GM12878 (cell line): ENCODE results near the gene TMEM191C. TPM values are rescaled to one million over a fixed set of nuclear protein-coding genes. Genes with fewer than 3 reads are reported as not detected.
"Not testable (repeated sequence)": the region's sequence is repeated elsewhere in the genome, so short reads cannot be mapped to it uniquely, and the experiment has no call there.

Experiments used
- ATAC-seq: fragments of 200-7000 bp; cut with Tn5 transposase; 3 replicates; pipeline ENCODE4 v1.9.1; 2020; ENCODE audit warnings: mild to moderate bottlenecking, moderate library complexity
- BruUV-seq: library from RNA; stranded (reverse); fragments of 400-500 nt; replicated peaks from 2 replicates; lab custom pipeline; 2021; lab: Mats Ljungman, UMichigan
- CTCF ChIA-PET: fragments of 300-600 bp; sonication (Branson Sonifier 250); formaldehyde crosslinking; extraction: SDS; loops from one replicate; lab custom pipeline; 2021; ENCODE audit warnings: inconsistent platforms; lab: Yijun Ruan, JAX
- POLR2A ChIA-PET: fragments of 350-600 bp; formaldehyde crosslinking; extraction: SDS; loops from one replicate; lab custom pipeline; 2021; ENCODE audit warnings: inconsistent platforms; lab: Charles Lee
- RAD21 ChIA-PET: fragments of 300-600 bp; sonication (Branson Sonifier 250); formaldehyde crosslinking; loops from one replicate; lab custom pipeline; 2023; ENCODE audit warnings: antibody characterized with exemption; ENCODE audit not compliant: unreplicated experiment; lab: Charles Lee
- SMC1A ChIA-PET: fragments of 300-600 bp; sonication (Branson Sonifier 250); formaldehyde crosslinking; loops from one replicate; lab custom pipeline; 2023; ENCODE audit not compliant: unreplicated experiment, uncharacterized antibody; lab: Charles Lee
- DNase-seq: peaks from one replicate; pipeline ENCODE4 v3.0.0-alpha.2; 2011; ENCODE audit warnings: low read depth, low spot score
- FAIRE-seq: peaks from 3 replicates; lab custom pipeline; 2011; peaks lifted over from hg19 to GRCh38; lab: Jason Lieb, UNC
- H2AFZ ChIP-seq: 2 replicates; pipeline ENCODE4 v1.6.0; 2011; ENCODE audit warnings: low read depth, low read length, control low read depth; ENCODE audit not compliant: control insufficient read depth
- H3K27ac ChIP-seq: 2 replicates; pipeline ENCODE4 v1.5.1; 2011; ENCODE audit warnings: control low read depth; ENCODE audit not compliant: control insufficient read depth, insufficient read depth
- H3K27me3 ChIP-seq, 2 experiments: replicated peaks in 1 of 2; 2 replicates each; pipeline versions ENCODE4 v1.6.0 to v1.6.1; 2011; ENCODE audit warnings: low read length in 1 of 2; ENCODE audit not compliant: control insufficient read depth in 2 of 2, insufficient read depth in 2 of 2
- H3K36me3 ChIP-seq, 2 experiments: 2 replicates each; pipeline ENCODE4 v1.5.1; 2011; ENCODE audit warnings: low read length in 1 of 2; ENCODE audit not compliant: control insufficient read depth in 2 of 2, insufficient read depth in 2 of 2
- H3K4me1 ChIP-seq: 2 replicates; pipeline ENCODE4 v1.6.1; 2011; ENCODE audit warnings: mild to moderate bottlenecking, low read length, moderate library complexity, mixed read lengths; ENCODE audit not compliant: control insufficient read depth, insufficient read depth
- H3K4me2 ChIP-seq: 2 replicates; pipeline ENCODE4 v1.6.0; 2011; ENCODE audit warnings: control low read depth; ENCODE audit not compliant: control insufficient read depth, insufficient read depth
- H3K4me3 ChIP-seq: fragments of 200-600 bp; sonication (generic); 2 replicates; pipeline ENCODE4 v1.5.1; 2016
- H3K79me2 ChIP-seq: 2 replicates; pipeline ENCODE4 v1.6.0; 2011; ENCODE audit warnings: low read length; ENCODE audit not compliant: control insufficient read depth, insufficient read depth
- H3K9ac ChIP-seq: 2 replicates; pipeline ENCODE4 v1.8.0; 2011; ENCODE audit warnings: low read length, control low read depth, mixed read lengths; ENCODE audit not compliant: control insufficient read depth, insufficient read depth
- H3K9me3 ChIP-seq: replicated peaks from 3 replicates; pipeline ENCODE4 v1.5.1; 2011; ENCODE audit warnings: mild to moderate bottlenecking, low read length; ENCODE audit not compliant: control insufficient read depth, insufficient read depth
- H4K20me1 ChIP-seq: 2 replicates; pipeline ENCODE4 v1.6.0; 2011; ENCODE audit not compliant: control insufficient read depth, insufficient read depth
- BACH1 ChIP-seq: fragments of 450-650 bp; IDR thresholded peaks from 2 replicates; pipeline ENCODE4 v1.6.1; 2017; ENCODE audit warnings: mild to moderate bottlenecking, borderline replicate concordance
- GATAD2B ChIP-seq: fragments of 450-650 bp; conservative IDR thresholded peaks from 2 replicates; pipeline ENCODE4 v1.6.1; 2017; ENCODE audit warnings: low read depth, mild to moderate bottlenecking, moderate library complexity
- MEF2B ChIP-seq: fragments of 450-650 bp; IDR thresholded peaks from 2 replicates; pipeline ENCODE4 v1.6.1; 2018; ENCODE audit warnings: mild to moderate bottlenecking, moderate library complexity; ENCODE audit not compliant: partially characterized antibody, poor library complexity, severe bottlenecking
- RAD21 ChIP-seq: IDR thresholded peaks from 2 replicates; pipeline ENCODE4 v1.6.1; 2011; ENCODE audit warnings: mild to moderate bottlenecking, low read depth, low read length, moderate library complexity; ENCODE audit not compliant: insufficient read depth
- RFX5 ChIP-seq: IDR thresholded peaks from 2 replicates; pipeline ENCODE4 v1.6.1; 2011; ENCODE audit warnings: low read depth, low read length, improper control_type of control experiment
- TAF1 ChIP-seq: IDR thresholded peaks from 2 replicates; pipeline ENCODE4 v1.6.1; 2011; ENCODE audit warnings: mild to moderate bottlenecking, low read depth, low read length, borderline replicate concordance
- ZZZ3 ChIP-seq: IDR thresholded peaks from 2 replicates; pipeline ENCODE4 v1.6.1; 2011; ENCODE audit warnings: low read depth; ENCODE audit not compliant: control insufficient read depth, insufficient read length
- WGBS: methylation state at CpG from one replicate; pipeline ENCODE4 v1.1.6; 2016; ENCODE audit warnings: low lambda C conversion rate; ENCODE audit not compliant: insufficient replicate concordance, insufficient coverage; ENCODE audit errors: missing lambda C conversion rate; 5-methylcytosine and 5-hydroxymethylcytosine counted together
- in situ Hi-C: fragments of 300-500 bp; cut with MboI; formaldehyde crosslinking; loops from 9 replicates; pipeline ENCODE4 v1.14.3; 2018; ENCODE audit warnings: mixed read lengths
- intact Hi-C: fragments of 100-400 bp; cut with micrococcal nuclease; formaldehyde crosslinking; loops from one replicate; pipeline ENCODE4 v1.14.2; 2022; ENCODE audit not compliant: unreplicated experiment
- polyA plus RNA-seq, 11 experiments: library from polyadenylated mRNA; depleted of rRNA in 4 of 11; unstranded in 6 of 11; stranded (reverse) in 5 of 11; fragments of >200 nt; fragmentation: Nextera tagmentation in 4 of 11; fragmentation: Illumina TruSeq in 1 of 11; extraction: Ambion mirVana in 4 of 11; extraction: Trizol in 1 of 11; gene quantifications; 1 replicate in 1 of 11; 2 replicates in 10 of 11; pipeline versions ENCODE4 v1.2.1 to v1.2.3, GENCODE V29; 2011 to 2016; ENCODE audit warnings: inconsistent platforms in 2 of 11, missing spikeins in 2 of 11, low read depth in 1 of 11
- total RNA-seq, 4 experiments: library from RNA; depleted of rRNA in 3 of 4; stranded (reverse); fragments of >200 nt in 3 of 4; fragmentation: Illumina TruSeq in 1 of 4; extraction: Trizol in 1 of 4; gene quantifications; 2 replicates each; pipeline versions ENCODE4 v1.2.1 to v1.2.3, GENCODE V29; 2013 to 2021

The TMEM191C gene
- total and polyA plus RNA-seq, 10 of the 15 experiments (the other 5 are each of a cell fraction or from before 2014, with no cell fraction given), result 0.03 to 1.9 (median 0.43) TPM

DNA sequence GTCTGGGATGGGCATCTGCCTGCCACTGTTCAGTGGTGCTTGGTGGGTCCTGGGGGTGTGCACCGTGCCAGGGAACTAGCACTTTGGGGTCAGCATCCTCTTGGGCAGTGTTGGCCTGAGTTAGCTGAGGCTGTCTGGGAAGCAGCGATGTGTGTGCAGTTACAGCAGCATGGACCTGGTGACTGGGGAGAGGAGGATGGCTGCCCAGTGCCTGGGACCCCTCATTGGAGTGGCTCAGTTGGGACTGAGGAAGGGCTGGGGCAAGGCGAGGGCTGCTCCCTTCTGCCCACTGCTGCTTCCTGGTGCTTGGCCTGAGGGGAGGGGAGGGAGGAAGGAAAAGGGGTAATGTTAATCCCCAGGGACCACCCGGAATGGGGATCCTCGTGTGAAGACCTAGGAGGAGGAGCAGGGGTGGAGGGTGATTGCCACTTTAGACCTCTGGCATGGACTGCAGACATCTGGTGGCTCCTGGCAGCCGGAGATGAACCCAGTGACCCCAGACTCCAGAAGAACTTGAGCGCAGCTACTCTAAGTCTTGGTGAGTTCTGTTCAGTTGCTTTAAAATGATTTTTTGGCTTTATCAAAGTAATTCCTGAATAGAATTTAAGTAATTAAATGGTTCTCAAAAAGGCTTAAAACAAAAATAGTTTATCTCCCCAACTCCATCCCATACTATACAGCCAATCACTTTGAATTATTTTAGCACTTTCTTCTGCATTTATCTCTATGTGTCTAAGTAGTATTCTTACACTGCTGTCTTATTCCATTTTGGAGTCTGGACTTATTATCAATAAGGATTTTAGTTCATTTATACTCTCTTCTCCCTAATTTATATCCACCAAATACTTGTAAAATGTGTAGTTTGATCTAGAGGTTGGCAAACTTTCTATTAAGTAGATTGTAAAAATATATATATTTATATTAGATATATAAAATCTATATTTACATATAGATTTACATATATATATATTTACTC lies 15.4 kb upstream of the TMEM191C start:
- Histone ChIP-seq H3K4me1 (no peaks in the 10 kb centered on the region), H3K4me2 (no peak overlapping the region), H3K27ac (no peak overlapping the region), H3K36me3 (peaks cover 0 to 4% of the 10 kb centered on the region in 2 experiments; a peak in 2 of 4 replicates), H4K20me1 (no peaks in the 10 kb centered on the region), H3K4me3 (no peak overlapping the region), H3K9ac (no peak overlapping the region), H3K27me3 (no peaks in the 10 kb centered on the region), H2AFZ (no peak overlapping the region), H3K9me3 (no peaks in the 10 kb centered on the region), H3K79me2 (no peaks in the 10 kb centered on the region)
- in situ Hi-C loops, result no loop called here
- POLR2A ChIA-PET, result no interaction called here
- SMC1A ChIA-PET, result no interaction called here
- intact Hi-C loops, result no loop called here
- BruUV-seq, result no TSS peak
- TF ChIP-seq TAF1 (no peak), BACH1 (no peak), RAD21 (no peak), ZZZ3 (no peak), MEF2B (no peak), RFX5 (no peak), GATAD2B (no peak)
- RAD21 ChIA-PET, result no interaction called here
- DNase-seq, result no peak
- no peak for FAIRE-seq
- ATAC-seq, result no peak
- 88% methylated on average over 6 of the region's 7 CpGs for WGBS
- CTCF ChIA-PET, result no interaction called here

- H3K27me3 ChIP-seq, BruUV-seq, POLR2A ChIA-PET, H3K4me3 ChIP-seq, H3K4me1 ChIP-seq, RAD21 ChIA-PET, H3K36me3 ChIP-seq, ATAC-seq, H3K9ac ChIP-seq, H2AFZ ChIP-seq, H4K20me1 ChIP-seq, SMC1A ChIA-PET, H3K9me3 ChIP-seq, H3K79me2 ChIP-seq, CTCF ChIA-PET, H3K4me2 ChIP-seq, FAIRE-seq, in situ Hi-C loops, intact Hi-C loops, H3K27ac ChIP-seq, DNase-seq: not testable (repeated sequence)
- 73% methylated on average over 4 of the region's 4 CpGs for WGBS
Observed at GRCh38 chr22:21452666-21453065, 14.5 kb upstream of the TMEM191C start.

- H3K9me3 ChIP-seq, ATAC-seq, H3K4me3 ChIP-seq, H3K36me3 ChIP-seq, H3K4me1 ChIP-seq, H3K79me2 ChIP-seq, BruUV-seq, CTCF ChIA-PET, H3K9ac ChIP-seq, intact Hi-C loops, H3K27me3 ChIP-seq, SMC1A ChIA-PET, FAIRE-seq, POLR2A ChIA-PET, in situ Hi-C loops, H4K20me1 ChIP-seq, DNase-seq, H3K27ac ChIP-seq, H3K4me2 ChIP-seq, RAD21 ChIA-PET, H2AFZ ChIP-seq: not testable (repeated sequence)
- 80% methylated on average over 9 of the region's 9 CpGs for WGBS
Observed at GRCh38 chr22:21454998-21455333, 12.2 kb upstream of the TMEM191C start.
